Measurements from ENCODE around the gene DSCAM.

GRCh38 chr21:40835184-40835694 is 11.7 kb downstream of the DSCAM start:
- no peak for TF ChIP-seq POLR2A (IDR thresholded peaks at IDR 0.05)
- TF ChIP-seq CTCF (IDR thresholded peaks at IDR 0.05), result no peak
